Urinary bladder (tissue), 4 donors: ENCODE results near the gene KATNIP. TPM values are rescaled to one million over a fixed set of nuclear protein-coding genes. Genes with fewer than 3 reads are reported as not detected.

Source experiments
- DNase-seq: peaks from one replicate; pipeline ENCODE4 v3.0.0-alpha.2; 2015; ENCODE audit errors: extremely low spot score
- H3K27ac ChIP-seq: one replicate; pipeline ENCODE4 v1.5.1; 2013; ENCODE audit warnings: low read depth, mild to moderate bottlenecking, moderate library complexity
- H3K36me3 ChIP-seq: one replicate; pipeline ENCODE4 v1.6.1; 2013; ENCODE audit warnings: mild to moderate bottlenecking, moderate library complexity; ENCODE audit not compliant: insufficient read depth
- H3K4me1 ChIP-seq: one replicate; pipeline ENCODE4 v1.6.1; 2013; ENCODE audit warnings: mild to moderate bottlenecking, moderate library complexity; ENCODE audit not compliant: insufficient read depth
- H3K4me3 ChIP-seq: one replicate; pipeline ENCODE4 v1.5.1; 2013; ENCODE audit warnings: low read depth, low read length
- WGBS: extraction: QIAGEN DNeasy Blood & Tissue Kit; methylation state at CpG from one replicate; pipeline ENCODE4 v1.1.7; 2013; 5-methylcytosine and 5-hydroxymethylcytosine counted together
- polyA plus RNA-seq: library from polyadenylated mRNA; stranded (reverse); fragments of 200-250 nt; gene quantifications from one replicate; pipeline ENCODE4 v1.2.3, GENCODE V29; 2013
- total RNA-seq: library from RNA; depleted of rRNA; stranded (reverse); fragments of >200 nt; gene quantifications from one replicate; pipeline ENCODE4 v1.2.3, GENCODE V29; 2014
- donor health status: healthy with polysubstance abuse.
- donor health status: healthy.

The KATNIP gene
- total and polyA plus RNA-seq, 2 donors, result 9.4 to 15.2 TPM

DNA sequence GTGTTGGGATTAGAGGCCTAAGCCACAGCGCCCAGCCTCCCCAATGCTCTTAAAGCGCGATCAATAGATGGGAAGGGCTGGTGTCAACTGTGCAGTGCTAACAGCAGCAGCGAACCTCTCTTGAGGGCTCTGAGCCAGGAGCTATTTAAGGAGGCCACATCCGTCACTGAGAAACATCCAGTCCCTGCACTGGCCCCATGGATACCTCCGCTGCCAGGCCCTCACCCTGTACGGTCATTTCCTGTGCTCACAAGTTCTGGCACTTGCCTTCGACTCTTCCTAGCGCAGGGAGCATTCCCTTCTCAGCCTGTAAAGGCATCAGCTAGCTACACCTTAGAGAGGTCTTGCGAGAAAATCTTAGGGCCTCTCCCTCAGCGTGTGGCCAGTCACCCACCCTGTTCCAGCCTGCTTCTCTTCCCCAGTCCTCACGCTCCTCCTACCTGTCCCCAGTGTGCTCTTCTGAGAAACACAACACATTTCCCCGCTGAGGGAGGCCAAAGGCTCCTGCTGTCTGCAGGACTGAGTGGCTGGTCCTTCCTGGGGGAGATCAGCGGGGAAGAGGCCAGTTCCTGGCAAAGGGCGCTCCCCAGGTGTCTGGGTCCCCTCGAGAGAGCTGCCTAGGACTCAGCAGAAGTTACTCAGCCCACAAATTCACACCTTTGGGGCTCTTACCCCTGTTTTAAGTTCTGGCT lies 28.8 kb upstream of the KATNIP start:
- 53% methylated on average over 16 of the region's 16 CpGs for WGBS
- Histone ChIP-seq H3K36me3 (no peaks in the 10 kb centered on the region), H3K27ac (no peak overlapping the region), H3K4me1 (no peaks in the 10 kb centered on the region), H3K4me3 (no peak overlapping the region)
- DNase-seq, result no peak

DNA sequence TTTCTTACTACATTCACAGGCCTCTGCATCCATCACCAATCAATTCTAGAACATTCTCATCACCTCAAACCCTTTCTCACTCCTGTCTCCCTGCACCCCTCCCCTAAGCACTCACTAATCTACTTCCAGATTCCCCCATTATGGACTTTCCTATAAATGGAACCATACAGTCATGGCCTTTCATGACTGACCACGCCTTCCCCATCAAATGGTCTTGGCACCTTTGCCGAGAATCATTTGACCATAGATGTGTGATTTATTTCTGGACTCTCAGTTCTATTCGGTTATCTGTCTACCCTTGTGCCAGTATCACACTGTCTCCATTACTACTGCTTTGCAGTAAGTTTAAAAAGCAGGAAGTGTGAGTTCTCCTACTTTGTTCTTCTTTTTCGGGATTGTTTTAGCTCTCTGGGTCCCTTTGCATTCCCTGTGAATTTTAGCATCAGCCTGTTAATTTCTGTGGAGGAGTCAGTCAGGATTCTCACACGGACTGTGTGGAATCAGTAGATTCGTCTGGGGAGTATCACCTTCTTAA lies 27.7 kb upstream of the KATNIP start:
- H3K36me3 ChIP-seq, result no peaks in the 10 kb centered on the region
- WGBS, result 77% methylated on average over 6 of the region's 6 CpGs
- no peaks in the 10 kb centered on the region for H3K4me1 ChIP-seq
- no peak overlapping the region for H3K27ac ChIP-seq
- no peak overlapping the region for H3K4me3 ChIP-seq
- DNase-seq, result no peak

DNA sequence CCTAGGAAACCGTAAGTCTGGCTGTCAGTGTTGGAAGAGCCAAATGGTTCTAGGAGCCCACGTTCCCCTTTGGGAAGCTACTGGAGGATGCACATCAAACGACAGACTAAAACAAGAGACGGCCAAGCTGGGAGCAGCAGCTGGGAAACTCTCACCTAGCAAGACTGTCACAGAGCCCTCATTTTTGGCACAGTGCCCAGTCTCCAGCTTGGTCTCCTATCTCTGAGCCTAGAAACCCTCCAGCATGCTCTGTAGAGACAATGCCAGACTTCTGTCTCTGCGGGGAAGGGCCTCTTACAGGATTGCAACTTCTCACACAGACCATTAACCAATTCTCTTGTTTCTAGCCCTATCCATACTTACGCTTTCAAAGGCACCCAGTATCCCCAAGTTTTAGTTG lies 23.8 kb upstream of the KATNIP start:
- 72% methylated on average over 6 of the region's 6 CpGs for WGBS
- Histone ChIP-seq H3K36me3 (no peaks in the 10 kb centered on the region), H3K4me3 (no peak overlapping the region), H3K27ac (no peak overlapping the region), H3K4me1 (no peaks in the 10 kb centered on the region)
- DNase-seq, result no peak

DNA sequence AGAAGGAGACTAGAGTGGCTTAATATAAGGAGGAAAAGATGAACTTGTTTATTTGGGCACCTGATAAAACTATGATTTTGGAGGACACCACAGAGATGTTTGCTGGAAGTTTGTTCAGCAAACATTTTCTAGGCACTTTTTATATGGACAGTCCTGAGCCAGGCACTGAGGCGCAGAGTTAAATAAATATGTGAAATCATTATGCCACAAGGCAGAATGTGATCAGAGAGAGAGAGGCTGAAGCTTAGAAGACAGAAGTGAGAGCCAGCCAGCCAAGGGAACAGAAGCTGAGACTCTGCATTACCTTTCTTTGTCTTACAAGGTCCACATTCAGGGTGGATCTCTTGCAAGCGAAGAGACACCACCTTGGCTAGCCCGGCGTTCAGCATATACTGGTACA lies 21.6 kb upstream of the KATNIP start:
- Histone ChIP-seq H3K4me3 (no peak overlapping the region), H3K36me3 (peaks cover 5% of the 10 kb centered on the region), H3K27ac (no peak overlapping the region), H3K4me1 (no peaks in the 10 kb centered on the region)
- WGBS, result 98% methylated on average over 4 of the region's 4 CpGs
- DNase-seq, result no peak

DNA sequence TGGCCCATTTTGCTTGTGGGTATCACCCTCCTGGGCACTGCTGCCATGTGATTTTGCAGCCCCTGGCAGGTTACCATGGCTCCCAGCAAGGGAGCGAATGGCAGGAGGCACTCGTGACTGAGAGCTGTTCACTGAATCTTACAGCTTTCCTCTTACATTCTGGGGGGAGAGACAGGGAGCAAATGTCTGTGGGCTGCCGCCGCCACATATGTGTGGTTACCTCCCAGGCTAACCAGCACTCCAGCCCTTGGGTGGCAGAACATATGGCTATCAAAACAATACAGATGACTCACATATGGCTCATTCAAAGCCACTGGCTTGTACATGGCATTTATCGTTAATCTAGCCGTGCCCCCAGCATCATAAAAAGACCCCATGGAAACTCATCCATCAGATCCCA lies 20.0 kb upstream of the KATNIP start:
- peaks cover 11% of the 10 kb centered on the region for H3K36me3 ChIP-seq
- H3K27ac ChIP-seq, result no peak overlapping the region
- 92% methylated on average over 6 of the region's 6 CpGs for WGBS
- no peaks in the 10 kb centered on the region for H3K4me1 ChIP-seq
- no peak for DNase-seq
- no peak overlapping the region for H3K4me3 ChIP-seq

DNA sequence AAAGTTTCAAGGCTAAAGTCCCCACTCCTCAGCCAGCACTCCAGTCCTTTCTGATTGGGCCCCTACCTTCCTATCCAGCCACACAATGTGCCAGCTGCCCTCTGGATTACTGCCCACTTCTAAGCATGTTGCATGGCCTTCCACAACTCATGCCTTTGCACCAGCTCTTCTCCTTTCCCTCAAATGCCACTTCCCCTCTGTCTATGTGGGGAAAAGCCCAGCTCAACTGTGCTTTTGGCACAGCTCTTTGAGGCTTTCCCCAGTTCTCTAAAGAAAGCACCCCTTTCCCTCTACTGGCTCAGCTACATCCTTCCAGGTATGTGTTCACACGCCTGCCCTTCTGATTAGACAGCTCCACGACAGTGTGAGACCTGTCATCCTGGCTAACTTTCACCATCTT lies 18.8 kb upstream of the KATNIP start:
- no peak for DNase-seq
- Histone ChIP-seq H3K36me3 (peaks cover 11% of the 10 kb centered on the region), H3K4me3 (no peak overlapping the region), H3K4me1 (no peaks in the 10 kb centered on the region), H3K27ac (no peak overlapping the region)
- WGBS, result 96% methylated on average over 2 of the region's 2 CpGs

DNA sequence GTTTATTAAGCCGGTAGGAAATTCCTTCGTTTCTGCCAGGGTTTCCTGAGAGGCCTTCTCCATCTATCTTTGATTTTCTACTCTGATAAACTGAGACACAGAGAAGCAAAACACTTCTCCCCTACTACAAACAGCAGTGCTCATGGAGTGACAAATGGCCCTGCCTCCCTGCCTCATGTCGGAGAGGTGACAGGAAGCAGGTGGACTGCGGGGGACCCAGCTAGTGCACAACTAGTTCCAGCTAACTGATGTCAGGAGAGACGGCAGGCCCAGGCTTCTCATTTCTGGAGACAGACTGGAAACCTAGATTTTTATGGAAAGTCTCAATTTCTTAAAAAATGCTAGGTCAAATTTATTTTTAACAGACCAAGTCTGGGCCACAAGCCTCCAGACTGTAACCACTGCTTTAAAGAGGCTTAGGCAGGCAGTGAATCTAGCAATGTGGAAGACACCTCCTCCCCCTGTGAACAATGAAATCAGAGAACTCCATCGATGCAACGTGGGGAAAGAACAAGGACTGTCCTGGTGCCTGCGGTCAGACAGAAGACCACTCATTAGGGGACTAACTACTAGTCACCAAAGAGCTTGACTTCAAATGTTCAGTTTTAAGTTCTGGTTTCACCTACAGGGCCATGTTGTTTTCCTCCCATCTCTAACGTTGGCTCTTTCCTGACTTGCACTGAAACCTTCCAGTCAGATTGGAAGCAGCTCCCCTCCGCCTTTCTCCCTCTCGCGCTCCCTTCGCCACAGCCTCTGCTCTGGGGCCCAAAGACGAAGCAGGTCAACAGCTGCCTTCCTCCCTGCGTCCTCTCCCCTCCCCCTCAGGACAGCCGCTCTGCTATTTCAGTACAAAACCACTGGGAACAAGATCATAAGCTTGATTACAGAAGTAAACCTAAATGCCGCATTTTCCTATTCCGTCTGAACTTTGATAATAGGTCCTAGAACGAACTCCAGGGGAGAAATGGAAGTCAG lies 17.8 kb upstream of the KATNIP start:
- Histone ChIP-seq H3K27ac (no peak overlapping the region), H3K36me3 (peaks cover 11% of the 10 kb centered on the region), H3K4me1 (no peaks in the 10 kb centered on the region), H3K4me3 (no peak overlapping the region)
- 84% methylated on average over 19 of the region's 19 CpGs for WGBS
- DNase-seq, result no peak

DNA sequence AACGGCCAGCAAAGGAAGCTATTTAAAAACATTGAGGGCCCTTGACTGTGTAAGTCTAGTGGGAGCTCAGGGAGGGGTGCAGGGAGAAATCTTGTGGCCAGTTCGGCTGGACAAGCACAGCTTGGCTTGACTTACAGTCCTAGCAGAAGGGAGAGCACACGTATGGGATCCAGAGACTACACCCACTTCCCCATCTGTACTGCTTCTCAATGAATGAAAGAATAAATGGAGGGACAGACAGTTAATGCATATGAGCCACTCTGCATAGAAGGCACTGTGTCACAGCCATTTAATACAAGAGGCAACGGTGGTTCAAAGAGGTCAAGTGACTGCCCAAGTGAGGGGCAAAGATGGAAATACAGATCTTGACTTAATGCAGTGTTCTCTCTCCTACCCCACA lies 15.7 kb upstream of the KATNIP start:
- H3K36me3 ChIP-seq, result peaks cover 11% of the 10 kb centered on the region
- H3K27ac ChIP-seq, result no peak overlapping the region
- DNase-seq, result no peak
- no peaks in the 10 kb centered on the region for H3K4me1 ChIP-seq
- no peak overlapping the region for H3K4me3 ChIP-seq
- 90% methylated on average over 4 of the region's 4 CpGs for WGBS

DNA sequence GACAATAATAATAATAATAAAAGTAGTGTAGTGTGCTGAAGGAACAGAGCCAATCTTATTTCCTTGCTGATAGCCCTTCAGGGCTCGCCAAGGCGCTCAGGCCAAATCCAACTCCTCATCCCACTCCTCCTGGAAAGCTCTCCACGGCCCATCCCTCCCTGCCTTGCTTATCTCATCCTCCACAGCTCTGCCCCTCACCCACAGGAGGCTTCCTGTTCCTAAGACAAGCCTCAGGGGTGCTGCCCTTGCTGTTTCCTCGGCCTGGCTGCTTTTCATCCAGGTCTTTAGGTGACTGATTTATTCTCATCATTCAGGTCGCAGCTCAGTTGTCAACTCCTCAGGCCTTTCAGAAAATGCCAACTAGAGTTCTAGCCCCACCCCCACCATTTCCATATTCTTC lies 11.4 kb upstream of the KATNIP start:
- Histone ChIP-seq H3K4me3 (no peak overlapping the region), H3K36me3 (peaks cover 11% of the 10 kb centered on the region), H3K4me1 (no peaks in the 10 kb centered on the region), H3K27ac (no peak overlapping the region)
- DNase-seq, result no peak
- WGBS, result 64% methylated on average over 5 of the region's 5 CpGs

DNA sequence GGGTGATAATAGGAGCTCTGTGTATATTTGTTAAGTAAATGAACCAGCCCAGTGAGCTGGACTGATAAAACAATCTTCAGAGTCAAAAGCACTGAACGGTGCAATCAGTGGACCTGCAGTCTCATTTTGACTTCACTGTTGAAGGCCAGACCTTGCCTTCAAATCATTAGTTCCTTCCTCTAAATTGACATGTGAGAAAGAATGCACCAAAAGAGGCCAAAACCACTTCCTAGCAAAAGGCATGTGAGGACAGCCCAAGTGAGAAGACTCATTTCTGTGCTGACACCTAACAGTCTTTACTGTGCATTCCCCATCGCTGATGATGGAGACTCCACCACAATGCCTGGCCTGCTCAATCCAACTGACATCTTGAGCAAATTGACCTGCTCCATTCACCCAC lies 10.8 kb upstream of the KATNIP start:
- H3K36me3 ChIP-seq, result peaks cover 10% of the 10 kb centered on the region
- no peak overlapping the region for H3K27ac ChIP-seq
- no peak for DNase-seq
- 87% methylated on average over 2 of the region's 2 CpGs for WGBS
- H3K4me1 ChIP-seq, result no peaks in the 10 kb centered on the region
- H3K4me3 ChIP-seq, result no peak overlapping the region

DNA sequence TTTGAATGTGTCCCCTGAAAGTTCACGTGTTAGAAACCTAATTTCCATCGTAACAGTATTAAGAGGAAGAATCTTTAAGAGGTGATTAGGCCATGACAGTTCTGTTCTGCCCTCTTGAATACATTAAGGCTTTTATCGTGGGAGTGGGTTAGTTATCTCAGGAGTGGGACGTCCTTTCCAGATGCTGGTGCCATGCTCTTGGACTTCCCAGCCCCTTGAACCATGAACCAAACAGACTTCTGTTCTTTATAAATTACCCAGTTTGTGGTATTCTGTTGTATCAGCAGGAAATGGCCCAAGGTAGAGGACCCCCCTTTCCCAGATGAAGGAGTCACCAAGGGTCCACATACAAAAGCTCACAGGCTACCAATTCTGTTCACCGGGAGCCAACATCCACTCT lies 10.3 kb upstream of the KATNIP start:
- Histone ChIP-seq H3K4me1 (no peaks in the 10 kb centered on the region), H3K36me3 (peaks cover 10% of the 10 kb centered on the region), H3K4me3 (no peak overlapping the region), H3K27ac (no peak overlapping the region)
- DNase-seq, result no peak
- WGBS, result 76% methylated on average over 5 of the region's 5 CpGs

DNA sequence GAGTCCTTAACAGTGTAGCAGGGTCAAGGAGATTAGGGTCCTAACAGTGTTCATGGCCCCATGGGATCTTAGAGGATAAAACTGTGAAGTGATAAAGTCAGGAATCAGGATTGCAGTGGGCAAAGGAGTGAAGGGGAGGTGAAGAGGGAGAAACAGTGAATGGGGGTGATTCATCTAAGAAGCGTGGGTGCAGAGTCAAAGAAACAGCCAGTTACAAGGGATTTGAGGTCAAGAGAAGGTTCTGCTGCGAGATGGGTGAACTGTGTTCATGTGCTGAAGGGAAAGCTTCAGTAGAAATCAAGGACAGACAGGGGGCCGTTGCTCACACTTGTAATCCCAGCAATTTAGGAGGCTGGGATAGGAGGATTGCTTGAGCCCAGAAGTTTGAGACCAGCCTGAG lies 6.1 kb upstream of the KATNIP start:
- peaks cover 10% of the 10 kb centered on the region for H3K36me3 ChIP-seq
- no peak overlapping the region for H3K27ac ChIP-seq
- 91% methylated on average over 3 of the region's 3 CpGs for WGBS
- no peak for DNase-seq
- H3K4me3 ChIP-seq, result no peak overlapping the region
- H3K4me1 ChIP-seq, result no peaks in the 10 kb centered on the region

DNA sequence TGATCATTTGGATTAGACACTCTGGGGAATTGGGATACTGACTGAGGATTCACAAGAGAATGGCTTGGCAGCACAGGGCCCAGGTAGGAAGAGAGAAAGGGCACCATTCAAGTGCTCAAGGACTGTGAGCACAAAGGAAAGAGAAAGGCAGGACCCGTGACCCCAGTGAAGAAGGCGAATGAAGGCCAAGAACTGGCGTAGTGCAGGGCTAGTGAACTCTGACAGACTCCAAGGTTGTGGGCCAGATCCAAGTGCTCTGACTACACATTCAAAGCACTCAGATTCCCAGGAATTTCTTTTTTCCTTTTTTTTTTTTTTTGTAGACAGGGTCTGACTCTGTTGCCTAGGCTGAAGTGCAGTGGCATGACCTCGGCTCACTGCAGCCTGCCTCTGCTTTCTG lies 5.3 kb upstream of the KATNIP start:
- H3K27ac ChIP-seq, result no peak overlapping the region
- H3K4me1 ChIP-seq, result no peaks in the 10 kb centered on the region
- WGBS, result 94% methylated on average over 4 of the region's 4 CpGs
- no peak overlapping the region for H3K4me3 ChIP-seq
- DNase-seq, result no peak
- peaks cover 10% of the 10 kb centered on the region for H3K36me3 ChIP-seq

DNA sequence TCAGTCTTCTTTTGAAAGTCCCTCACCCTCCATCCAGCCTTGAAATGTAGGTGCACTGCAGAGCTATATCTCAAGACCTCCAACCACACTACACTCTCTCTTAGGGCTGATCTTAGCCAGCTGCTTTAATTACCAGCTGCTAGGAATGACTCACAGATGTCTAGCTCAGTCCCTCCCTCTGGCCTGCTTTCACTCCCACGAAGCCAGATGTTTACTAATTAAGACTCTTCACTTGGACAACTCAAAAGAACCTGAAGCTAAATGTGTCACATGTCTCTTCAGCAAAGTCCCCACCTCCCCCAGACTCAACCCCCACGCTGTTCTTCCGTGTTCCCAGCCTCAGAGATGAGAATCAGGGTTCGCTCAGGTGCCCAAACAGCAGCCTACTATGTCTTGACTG lies 2.8 kb upstream of the KATNIP start:
- Histone ChIP-seq H3K27ac (no peak overlapping the region), H3K36me3 (peaks cover 2% of the 10 kb centered on the region), H3K4me3 (no peak overlapping the region), H3K4me1 (no peaks in the 10 kb centered on the region)
- no peak for DNase-seq
- 63% methylated on average over 4 of the region's 4 CpGs for WGBS
